HG02642 (cell line): ENCODE data around the gene MAN1C1.

Experiments used
- ATAC-seq: cut with Tn5 transposase; IDR thresholded peaks from one replicate; pipeline ENCODE4 v1.9.1; 2021; ENCODE audit warnings: mild to moderate bottlenecking; ENCODE audit not compliant: unreplicated experiment, poor library complexity

The MAN1C1 gene

DNA sequence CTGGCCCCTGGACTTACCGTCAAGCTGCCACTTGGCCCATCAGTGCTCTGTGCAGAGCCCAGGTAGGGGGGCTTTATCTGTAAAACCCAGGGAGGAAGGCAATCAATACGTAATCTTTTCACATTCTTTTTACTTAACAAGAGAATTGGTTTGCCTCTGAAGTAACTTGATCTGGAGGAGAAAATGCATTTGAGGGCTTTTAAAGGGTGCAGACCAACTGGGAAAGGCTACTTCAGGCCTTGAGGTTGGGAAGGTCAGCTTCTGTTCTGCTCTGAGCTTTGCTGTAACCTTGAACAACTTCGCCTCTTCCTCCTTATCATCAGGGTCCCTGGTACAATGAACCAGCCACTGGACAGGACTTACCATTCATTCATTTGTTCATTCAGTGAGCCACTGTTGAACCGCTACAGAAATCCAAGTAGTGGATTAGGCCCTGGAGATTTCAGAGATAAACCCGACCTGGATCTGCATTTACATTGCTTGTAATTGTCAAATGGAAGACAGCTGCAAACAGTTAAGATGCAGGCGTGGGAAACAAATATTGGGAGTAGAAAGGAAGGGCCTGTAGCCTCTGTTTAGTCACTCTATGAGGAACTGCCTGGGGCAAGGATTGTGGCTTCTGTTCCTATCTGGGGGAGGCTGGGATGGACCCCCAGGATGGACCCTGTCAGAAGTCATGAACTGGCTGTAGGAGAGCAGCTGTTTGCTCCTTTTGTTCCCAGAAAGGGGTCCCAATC, 90.9 kb downstream of the MAN1C1 start:
- ATAC-seq = no peak

DNA sequence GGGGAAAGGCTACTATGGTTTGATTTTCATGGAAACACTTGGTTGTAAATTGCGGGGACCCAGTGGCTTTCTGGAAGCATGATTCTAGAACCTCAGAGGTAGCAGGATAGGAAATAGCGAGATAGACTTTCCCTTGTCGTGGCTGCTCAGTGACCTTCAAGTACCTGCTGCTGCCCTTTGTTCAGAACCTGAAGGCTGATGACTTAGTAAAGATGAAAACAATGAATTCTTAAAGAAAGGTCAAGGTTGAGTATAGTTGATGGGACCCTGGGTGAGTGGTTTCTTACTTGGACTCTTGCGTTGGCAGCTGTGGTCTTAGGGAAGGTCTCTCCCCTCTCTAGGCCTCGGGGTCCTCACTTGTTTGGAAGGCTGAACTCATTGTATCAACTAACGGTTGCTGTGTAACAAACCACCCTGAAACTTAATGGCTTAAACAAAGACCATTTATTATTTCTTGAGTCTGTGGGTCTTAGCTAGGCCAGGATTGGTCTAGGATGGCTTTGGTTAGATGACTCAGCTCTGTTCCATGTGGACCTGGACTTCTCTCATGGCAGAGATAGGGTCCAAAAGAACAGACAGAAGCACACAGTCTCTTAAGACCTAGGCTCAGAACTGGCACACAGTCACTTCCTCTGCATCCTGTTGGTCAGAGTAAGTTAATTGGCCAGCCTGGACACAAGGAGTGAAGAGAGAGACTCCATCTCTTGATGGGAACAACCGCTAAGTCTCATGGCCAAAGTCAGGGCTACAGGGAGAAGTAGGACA, 94.2 kb downstream of the MAN1C1 start:
- no peak for ATAC-seq

DNA sequence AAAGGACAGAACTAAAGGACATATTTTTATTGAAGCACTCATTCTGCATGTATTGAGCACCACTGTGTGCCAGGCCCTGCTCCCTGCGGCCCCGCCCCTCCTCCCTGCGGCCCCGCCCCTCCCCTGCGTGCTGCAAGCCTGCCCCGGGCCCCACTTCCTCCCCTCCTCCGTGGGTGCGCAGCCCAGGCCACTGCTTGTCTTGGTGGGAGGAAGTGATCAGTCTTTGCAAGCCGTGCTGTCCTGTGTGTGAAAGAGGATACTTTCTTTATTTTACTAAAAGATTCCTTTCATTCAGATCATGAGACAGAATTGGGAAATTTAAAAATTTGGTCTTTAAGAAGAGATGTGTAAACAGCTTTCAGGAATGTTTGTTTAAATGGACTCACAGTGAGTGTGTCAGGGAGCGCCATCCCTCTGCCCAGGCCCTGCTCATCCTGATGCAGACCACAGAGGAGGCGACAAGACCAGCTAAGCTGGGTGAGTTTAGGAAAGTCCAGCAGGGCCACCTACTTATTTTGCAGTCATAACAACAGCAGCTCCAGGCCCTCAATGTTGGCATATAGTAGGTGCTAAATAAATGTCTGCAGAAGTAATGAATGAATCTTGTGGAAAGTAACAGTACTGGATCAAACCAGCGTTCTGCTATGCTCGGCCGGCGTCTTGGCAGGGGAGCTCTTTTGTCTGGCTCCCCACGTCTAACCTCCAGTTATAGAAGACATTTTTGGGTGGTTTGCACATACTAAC, 95.1 kb downstream of the MAN1C1 start:
- ATAC-seq = no peak

DNA sequence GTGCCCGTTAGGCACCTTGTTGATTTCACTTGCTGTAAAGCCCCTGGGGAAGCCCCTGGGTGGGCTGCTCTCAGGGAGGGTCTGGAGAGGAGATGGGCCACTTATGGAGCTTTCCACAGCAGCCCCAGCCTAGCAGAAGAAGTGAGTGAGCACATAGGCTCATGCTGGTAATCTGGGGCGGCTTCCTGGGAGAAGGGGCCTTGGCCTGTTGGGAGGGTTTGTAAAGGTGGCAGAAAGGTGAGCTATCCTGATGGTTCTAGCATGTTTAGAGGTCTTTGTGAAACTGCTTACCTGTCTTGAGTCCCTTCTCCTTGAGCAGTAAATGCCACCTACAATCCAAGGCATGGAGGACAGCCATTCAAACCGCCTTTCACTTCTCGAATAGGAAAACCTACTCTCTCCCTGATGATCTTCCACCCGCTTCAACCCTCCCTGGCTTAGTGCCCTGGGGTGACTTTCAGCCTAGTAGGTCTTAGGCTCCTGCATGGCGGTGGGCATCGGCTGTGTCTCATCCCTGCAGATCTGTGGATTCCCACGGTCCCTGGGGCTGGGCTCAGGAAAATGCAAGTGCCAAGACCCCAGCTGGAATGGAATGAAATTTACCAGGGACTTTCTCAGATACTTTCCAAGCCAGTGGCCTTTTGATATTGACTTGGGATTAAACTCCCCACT, 95.8 kb downstream of the MAN1C1 start:
- ATAC-seq = no peak

DNA sequence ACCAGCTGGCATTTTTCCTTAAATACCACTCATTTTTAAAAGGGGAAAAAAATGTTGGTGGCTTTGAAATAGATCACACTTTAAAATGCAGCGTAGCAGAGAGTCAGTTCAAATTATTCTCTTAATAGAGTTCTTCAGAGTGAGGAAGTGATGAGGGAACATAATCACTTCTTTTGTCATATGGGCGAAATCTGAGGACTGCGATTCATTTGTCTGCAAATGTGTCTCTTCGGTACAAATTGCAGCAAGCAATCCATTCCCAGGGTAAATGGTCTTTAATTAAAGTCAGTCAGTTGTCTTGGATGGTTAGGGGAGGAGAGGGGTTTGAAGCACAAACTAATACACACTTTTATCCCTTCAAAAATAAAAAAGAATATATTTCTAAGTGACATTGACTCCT, 97.4 kb downstream of the MAN1C1 start:
- ATAC-seq = no peak

DNA sequence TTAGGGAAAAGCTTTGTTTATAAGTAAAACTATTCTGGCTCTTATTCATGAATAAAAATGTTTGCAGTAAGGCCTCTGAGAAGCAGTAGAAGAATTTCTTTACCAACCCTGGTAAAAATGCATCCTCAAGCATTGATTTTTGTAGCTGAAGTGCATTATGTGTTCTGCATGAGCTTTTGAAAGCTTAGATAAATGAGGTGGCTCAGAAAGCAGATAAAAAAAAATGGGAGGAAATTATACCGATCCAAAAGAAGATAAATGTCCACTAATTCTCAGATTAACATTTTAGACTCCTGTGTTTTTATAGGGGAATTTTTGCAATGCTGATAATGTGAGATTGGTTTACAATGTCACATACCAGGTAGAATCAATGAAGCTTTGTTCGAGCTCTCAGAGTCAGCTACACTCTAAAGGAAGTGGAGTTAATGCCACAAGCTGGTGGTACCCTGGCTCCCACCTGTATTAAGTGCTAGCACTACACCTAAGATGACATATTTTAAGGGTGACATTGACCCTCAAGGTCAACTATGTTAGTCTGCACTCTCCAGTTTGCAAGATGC, 97.9 kb downstream of the MAN1C1 start:
- ATAC-seq = no peak

DNA sequence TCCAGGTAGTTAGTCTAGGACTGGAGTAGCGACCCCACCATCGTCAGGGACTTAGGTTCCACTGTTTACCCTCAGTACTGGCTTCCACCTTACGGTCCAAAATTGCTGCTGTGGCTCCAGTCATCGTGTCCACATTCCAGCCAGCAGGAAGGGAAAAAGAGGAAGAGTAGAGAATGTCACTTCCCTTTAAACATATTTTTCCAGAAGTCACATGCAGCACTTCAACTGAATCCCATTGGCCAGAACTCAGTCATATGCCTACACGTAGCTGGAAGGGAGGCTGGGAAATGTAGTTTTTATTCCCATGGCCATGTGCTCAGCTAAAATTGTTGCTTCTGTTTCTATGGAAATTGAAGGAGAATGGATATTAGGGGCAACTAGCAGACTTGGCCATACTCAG, 99.3 kb downstream of the MAN1C1 start:
- ATAC-seq = no peak

DNA sequence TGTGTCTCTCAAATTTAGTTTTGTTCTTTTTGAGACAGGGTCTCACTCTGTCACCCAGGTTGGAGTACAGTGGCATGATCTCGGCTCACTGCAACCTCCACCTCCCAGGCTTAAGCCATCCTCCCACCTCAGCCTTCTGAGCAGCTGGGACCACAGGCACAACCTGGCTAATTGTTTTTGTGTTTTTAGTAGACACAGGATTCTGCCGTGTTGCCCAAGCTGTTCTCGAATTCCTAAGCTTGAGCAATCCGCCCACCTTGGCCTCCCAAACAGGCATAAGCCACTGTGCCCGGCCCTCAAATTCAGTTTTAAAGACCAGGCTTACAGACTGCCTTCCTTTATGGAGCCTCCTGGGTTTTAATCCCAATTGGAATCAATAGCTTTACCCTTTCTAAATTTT, 99.7 kb downstream of the MAN1C1 start:
- ATAC-seq = no peak

DNA sequence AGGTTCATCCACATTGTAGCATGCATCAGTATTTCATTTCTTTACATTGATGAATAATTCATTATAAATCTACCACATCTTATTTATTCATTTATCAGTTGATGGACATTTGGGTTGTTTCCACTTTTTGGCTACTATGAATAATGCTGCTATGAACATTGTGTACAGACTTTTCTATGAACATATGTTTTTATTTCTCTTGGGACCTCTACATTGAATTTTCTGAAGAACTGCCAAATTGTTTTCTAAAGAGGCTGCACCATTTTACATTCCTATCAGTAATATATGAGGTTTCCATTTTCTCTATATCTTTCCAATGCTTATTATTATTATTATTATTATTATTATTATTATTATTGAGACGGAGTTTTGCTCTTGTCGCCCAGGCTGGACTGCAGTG, 102.1 kb downstream of the MAN1C1 start:
- no peak for ATAC-seq

DNA sequence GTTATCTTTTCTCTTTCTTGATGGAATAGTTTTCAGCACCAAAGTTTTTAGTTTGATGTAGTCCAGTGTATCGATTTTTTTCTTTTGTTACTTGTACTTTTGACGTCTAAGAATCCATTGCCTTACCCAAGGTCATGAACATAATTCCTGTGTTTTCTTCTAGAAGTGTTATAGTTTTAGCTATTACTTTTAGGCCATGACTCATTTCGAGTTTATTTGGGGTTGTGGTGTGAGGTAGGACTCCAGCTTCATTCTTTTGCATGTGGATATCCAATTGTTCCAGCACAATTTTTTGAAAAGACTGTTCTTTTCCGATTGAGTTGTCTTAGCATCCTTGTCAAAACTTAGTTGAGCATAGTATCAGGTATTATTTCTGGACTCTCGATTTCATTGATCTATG, 104.0 kb downstream of the MAN1C1 start:
- no peak for ATAC-seq

DNA sequence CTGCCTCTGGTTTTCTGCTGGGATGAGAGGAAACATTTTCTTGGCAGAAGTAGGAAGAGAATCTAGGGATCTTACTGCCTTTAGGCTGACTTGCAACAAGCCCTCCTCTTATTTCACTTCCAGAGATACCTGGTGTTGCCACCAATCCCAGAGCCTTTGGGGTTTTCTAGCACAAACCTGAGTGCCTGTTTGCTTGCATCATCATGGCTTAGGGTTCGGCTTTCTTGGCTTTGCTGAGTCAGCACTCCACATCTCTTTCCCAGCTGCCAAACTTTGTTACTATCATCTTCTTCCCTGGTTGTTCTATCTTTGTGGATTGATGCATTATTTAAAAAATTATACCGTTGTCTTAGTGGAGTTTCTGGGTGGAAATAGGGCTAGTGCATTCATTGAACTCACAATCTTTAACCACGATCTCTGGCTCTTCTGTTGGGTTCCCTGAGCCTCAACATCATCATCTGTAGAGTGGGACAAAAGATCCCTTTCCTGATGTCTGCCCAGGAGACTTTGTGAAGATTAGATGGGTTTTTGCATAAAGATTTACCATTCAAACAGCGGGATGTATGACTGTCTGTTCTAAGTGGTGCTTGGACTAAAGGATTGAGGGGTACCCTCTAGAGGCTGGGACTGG, 106.8 kb downstream of the MAN1C1 start:
- no peak for ATAC-seq

DNA sequence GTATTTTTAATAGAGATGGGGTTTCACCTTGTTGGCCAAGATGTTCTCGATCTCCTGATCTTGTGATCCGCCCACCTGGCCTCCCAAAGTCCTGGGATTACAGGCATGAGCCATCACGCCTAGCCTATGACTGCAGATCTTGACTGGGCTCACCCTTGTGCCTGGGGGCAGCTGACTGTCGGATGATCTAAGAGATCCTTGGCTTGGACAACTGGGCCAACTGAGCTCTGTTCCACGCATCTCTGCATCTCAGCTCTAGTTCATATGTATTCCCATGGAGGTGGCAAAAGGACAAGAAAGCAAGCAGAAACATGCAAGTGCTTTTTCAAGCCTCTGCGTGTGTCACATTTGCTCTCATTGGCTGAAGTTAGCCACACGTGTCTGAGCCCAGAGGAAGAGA, 107.6 kb downstream of the MAN1C1 start:
- no peak for ATAC-seq

DNA sequence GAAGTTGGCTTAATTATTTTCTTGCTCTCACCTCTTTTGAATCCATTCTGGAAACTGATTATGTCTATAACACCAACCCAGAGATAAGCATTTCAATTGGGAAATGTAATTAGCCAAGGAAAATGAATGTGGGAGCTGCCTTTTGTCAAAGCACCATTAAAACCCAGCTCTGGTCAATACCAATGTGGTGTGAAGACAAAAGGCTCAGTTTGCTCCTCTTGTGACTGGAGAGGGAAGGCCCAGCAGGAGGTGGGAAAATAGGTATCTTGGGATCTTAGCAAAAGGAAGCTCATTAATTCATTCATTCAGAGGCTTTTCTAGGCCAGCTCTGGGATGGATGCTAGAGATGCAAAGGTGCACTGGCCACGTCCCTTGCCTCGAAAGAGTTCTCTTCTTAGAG, 108.4 kb downstream of the MAN1C1 start:
- no peak for ATAC-seq

DNA sequence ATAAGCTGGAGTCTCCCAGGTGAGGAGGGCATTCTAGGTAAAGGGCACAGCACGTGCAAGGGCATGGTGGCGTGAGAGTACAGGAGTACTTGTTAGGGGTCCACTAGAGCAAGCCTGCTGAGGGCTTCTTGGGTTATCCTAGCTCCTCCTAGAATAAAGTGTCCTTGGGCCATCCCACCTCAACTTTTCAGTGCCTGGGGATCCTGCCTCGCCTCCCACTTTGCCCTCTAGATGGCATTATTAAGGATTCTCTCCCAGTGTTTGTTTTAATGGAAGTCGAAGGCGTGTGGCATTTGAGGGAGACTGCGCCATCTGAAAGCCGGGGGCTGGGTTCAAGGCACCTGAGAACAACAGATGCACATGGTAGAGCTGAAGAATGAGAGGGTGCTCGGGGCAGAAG, 108.9 kb downstream of the MAN1C1 start:
- no peak for ATAC-seq

DNA sequence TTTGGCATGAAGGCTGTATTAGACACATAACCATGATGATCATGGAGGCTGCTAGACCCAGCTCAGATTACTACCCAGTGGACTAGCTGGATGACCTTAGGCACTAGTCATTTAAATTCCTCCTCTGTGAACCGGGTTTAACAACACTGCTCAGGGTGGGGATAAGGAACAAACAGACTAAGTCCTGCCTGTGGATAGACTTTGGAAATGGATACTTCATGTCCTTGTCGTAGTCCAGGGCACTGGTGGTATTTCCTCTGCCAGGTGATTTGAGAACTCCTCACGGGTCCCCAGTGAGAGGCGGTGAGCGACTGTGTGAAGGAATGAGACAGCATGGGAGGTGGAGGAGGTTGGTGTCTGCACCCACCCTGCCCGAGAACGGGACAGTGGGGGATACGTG, 110.5 kb downstream of the MAN1C1 start:
- no peak for ATAC-seq

DNA sequence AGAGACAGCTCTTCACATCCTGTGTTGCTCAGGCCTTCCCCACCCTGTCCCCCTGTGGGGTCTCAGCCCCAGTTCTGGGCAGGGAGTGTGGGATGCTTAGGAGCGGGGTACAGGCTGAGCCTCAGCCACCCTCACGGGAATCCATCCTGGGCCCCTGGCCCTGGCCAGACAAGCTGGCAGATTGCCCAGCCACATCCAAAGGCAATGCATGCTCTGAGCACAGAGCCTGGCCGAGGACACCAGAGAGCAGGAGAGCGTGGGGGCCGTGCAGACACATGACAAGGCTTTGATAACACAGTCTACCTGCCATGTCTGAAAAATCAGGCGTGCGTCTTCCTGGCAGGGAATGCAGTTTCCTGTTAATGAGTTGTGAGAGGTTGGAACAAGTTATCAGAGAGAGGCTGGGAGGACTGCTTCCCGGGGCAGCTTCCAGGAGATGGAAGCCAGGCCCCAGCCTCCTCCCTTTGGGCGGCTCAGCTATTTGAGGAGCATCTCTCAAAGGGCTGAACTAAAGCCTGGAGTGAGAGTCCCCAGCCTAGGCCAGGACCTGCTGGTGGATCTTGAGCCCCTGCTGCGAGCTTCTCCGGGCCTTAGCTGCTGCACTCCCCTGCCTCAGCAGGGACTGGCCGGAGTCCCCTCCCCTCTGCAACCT, 111.2 kb downstream of the MAN1C1 start:
- no peak for ATAC-seq

DNA sequence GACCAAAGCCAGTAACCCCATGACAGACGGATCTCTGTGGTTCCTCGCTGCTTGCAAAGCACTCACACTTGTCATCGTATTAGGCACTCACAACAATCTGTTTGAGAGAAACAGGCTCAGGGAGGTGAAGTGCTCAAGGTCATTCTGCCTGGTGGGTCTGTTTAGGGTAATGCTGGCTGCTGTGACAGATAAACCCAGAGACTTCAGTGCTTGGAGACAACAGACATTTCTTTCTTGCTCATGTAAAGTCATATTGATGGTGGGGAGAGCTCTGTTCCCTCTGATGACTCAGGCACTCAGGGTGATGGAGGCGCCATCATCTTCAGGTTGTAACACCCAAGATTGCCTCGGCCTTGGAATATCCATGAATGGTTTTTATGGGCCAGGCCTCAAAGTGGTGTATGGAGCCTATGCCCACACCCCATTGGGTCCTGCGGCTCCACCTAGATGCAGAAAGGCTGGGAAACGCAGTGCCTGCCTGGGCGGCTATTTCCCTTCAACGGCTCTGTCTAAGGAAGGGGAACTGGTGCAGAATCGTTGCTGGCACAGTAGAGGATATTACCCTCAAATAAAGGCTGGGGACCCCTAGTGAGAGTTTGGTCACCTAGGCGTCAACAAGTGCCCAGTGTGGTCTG, 111.8 kb downstream of the MAN1C1 start:
- ATAC-seq = no peak

DNA sequence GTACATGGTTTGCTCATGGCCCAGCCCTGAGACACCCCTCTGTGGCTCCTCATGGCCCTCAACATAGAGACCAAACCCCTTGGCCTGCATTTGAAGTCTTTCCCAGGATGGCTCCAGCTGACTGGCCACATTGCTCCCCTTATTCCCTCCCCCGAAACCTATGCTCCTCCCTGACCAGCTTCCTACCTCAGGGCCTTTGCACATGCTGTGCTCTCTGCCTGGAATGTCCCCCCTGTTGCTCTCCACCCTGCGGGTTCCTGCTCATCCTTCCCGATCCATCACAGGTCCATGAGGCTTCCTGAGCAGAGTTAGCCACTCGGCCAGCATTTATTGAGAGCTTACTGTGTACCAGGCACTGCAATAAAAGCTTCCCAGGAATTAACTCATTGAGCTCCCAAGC, 112.5 kb downstream of the MAN1C1 start:
- no peak for ATAC-seq
